ENCODE data around the gene PUM2.

DNA sequence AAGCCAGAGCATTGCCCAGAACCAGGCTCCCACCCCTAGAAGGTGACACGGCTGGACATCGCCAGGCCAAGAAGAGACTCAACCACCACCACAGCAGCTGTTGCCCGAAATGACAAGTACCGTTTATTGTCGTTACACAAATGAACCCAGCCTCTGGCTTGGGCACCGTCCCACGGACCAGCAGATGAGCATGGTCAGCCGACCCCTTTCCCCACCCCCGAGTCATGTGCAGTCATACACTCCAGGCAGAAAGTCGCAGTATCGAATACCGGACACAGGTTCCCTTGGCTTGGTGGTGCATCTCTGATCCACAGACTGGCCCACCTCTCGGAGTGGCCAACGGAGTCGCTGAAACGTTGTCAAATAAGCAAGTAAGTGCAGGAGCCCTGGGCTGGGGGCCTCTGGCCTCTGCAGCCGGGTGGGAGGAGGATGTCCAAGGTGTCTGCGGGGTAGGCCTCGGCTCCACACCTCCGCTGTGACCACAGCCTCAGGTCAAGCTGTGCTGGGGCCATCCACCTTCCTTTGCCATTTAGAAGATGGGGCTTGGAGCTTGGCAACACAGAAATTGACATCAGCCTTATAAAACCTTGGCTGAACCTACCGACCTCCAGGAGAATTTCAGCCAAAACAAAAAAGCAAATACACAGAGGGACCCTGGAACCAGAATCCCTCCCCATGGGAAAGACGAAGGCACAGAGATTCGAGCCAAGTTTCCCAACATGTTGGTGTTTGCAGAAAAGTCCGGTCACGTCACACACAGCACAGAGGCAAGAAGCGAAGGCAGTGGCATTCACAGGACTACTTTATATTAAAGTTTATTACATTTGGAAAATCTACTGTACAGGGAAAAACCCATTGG is 149.7 kb downstream of the PUM2 start:
- TF ChIP-seq SUZ12 (IDR thresholded peaks at IDR 0.05; ENCODE audit: extremely low read depth, insufficient read depth, insufficient read length) (no peak), YY1 (IDR thresholded peaks at IDR 0.05; ENCODE audit: insufficient read depth, insufficient read length) (no peak)
